ENCODE results near the gene BEND7.

DNA sequence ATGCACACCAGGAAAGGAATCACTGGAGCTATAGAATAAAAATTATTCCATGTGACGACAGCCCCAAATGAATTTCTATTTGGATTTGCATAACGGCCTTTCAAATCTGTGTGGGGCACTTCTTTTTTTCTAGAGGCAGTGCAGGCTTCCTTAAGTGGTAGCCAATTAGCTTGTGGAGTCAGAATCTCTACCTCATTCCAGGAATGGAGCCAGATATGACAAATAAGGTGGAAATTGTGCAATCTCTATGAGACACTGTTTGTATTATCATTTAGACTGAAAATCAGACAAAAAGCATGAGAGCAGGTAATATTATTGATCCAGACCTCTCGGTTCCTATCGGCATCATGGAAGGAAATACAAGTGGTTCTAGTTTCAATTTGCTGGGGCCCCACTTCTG is 78.7 kb downstream of the BEND7 start:
- no peak for TF ChIP-seq CTCF (IDR thresholded peaks at IDR 0.05; ENCODE audit: low read depth, low read length)
- no peak for TF ChIP-seq POLR2A (IDR thresholded peaks at IDR 0.05; ENCODE audit: extremely low read depth, insufficient read length)
- TF ChIP-seq, protein P1, sequence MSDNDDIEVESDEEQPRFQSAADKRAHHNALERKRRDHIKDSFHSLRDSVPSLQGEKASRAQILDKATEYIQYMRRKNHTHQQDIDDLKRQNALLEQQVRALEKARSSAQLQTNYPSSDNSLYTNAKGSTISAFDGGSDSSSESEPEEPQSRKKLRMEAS (IDR thresholded peaks at IDR 0.05; ENCODE audit: low read depth, low read length): no peak
- no peak for TF ChIP-seq MYC (IDR thresholded peaks at IDR 0.05; ENCODE audit: low read depth, low read length)

All from NB4 (cell line).